K562 (cell line): ENCODE data around the gene NKAPL. TPM values are rescaled to one million over a fixed set of nuclear protein-coding genes. Genes with fewer than 3 reads are reported as not detected.

Experiments used
- FOXP4 ChIP-seq: sonication (generic); formaldehyde crosslinking; IDR thresholded peaks from 2 replicates; pipeline ENCODE4 v1.8.0; 2022; ENCODE audit warnings: mild to moderate bottlenecking, missing genetic modification reagents, borderline replicate concordance
- MLLT1 ChIP-seq, 2 experiments: fragments of 450-650 bp; IDR thresholded peaks; 2 replicates each; pipeline ENCODE4 v1.6.1; 2016
- REST ChIP-seq, 2 experiments: fragments of 450-650 bp; formaldehyde crosslinking in 1 of 2; IDR thresholded peaks; 2 replicates each; pipeline versions ENCODE4 v1.4.0 to v1.6.1; 2014 to 2020; ENCODE audit warnings: mild to moderate bottlenecking in 2 of 2, borderline replicate concordance in 1 of 2, low read depth in 1 of 2
- RREB1 ChIP-seq: fragments of 250-450 bp; sonication (Bioruptor Pico); IDR thresholded peaks from 2 replicates; pipeline ENCODE4 v1.4.0; 2020
- XRCC3 ChIP-seq: fragments of 450-650 bp; IDR thresholded peaks from 2 replicates; pipeline ENCODE4 v1.6.1; 2017; ENCODE audit warnings: mild to moderate bottlenecking, moderate library complexity
- ZNF282 ChIP-seq: sonication (generic); formaldehyde crosslinking; IDR thresholded peaks from 2 replicates; pipeline ENCODE4 v1.8.1; 2023; ENCODE audit warnings: missing genetic modification reagents
- polyA plus RNA-seq, 8 experiments: library from polyadenylated mRNA; depleted of rRNA in 4 of 8; stranded (reverse) in 5 of 8; unstranded in 3 of 8; fragments of >200 nt; fragmentation: Nextera tagmentation in 2 of 8; fragmentation: Illumina TruSeq in 1 of 8; extraction: Ambion mirVana in 2 of 8; extraction: Trizol in 1 of 8; gene quantifications; 2 replicates each; pipeline versions ENCODE4 v1.2.1 to v1.2.3, GENCODE V29; 2011 to 2014; ENCODE audit warnings: inconsistent platforms in 1 of 8, missing spikeins in 1 of 8
- total RNA-seq, 7 experiments: library from RNA; depleted of rRNA in 6 of 7; stranded (reverse); fragments of >200 nt in 6 of 7; fragmentation: Illumina TruSeq in 2 of 7; extraction: Trizol in 2 of 7; gene quantifications; 2 replicates each; pipeline versions ENCODE4 v1.2.1 to v1.2.3, GENCODE V29; 2011 to 2021; ENCODE audit warnings: low replicate concordance in 1 of 7

Gene NKAPL
- total and polyA plus RNA-seq, 9 of the 15 experiments (the other 6 are each of a cell fraction or from before 2014, with no cell fraction given): not detected

GRCh38 chr6:28281288-28282064 lies 22.4 kb downstream of the NKAPL start, which contains the start of gene PGBD1 (continued):
- TF ChIP-seq FOXP4 (peak; percentile 18; the same call in 1 of the 2 replicates), MLLT1 (IDR thresholded peaks at IDR 0.05) (no peak), RREB1 (CRISPR knock-in tag) (no peak), REST (IDR thresholded peaks at IDR 0.05; ENCODE audit: borderline replicate concordance) (peak; percentile 17; the same call in 1 of the 2 replicates), REST (CRISPR knock-in tag; IDR thresholded peaks at IDR 0.05; ENCODE audit: low read depth) (no peak), XRCC3 (no peak), ZNF282 (CRISPR knock-in tag) (no peak)
